SK-N-DZ (cell line): Measurements from ENCODE around the gene LRRC75A.

Experiments
- DNase-seq: peaks from one replicate; pipeline ENCODE4 v3.0.0-alpha.2; 2015; ENCODE audit warnings: low spot score

Gene LRRC75A

GRCh38 chr17:16493531-16494046 is 1.6 kb upstream of the LRRC75A start:
- no peak for DNase-seq

DNA sequence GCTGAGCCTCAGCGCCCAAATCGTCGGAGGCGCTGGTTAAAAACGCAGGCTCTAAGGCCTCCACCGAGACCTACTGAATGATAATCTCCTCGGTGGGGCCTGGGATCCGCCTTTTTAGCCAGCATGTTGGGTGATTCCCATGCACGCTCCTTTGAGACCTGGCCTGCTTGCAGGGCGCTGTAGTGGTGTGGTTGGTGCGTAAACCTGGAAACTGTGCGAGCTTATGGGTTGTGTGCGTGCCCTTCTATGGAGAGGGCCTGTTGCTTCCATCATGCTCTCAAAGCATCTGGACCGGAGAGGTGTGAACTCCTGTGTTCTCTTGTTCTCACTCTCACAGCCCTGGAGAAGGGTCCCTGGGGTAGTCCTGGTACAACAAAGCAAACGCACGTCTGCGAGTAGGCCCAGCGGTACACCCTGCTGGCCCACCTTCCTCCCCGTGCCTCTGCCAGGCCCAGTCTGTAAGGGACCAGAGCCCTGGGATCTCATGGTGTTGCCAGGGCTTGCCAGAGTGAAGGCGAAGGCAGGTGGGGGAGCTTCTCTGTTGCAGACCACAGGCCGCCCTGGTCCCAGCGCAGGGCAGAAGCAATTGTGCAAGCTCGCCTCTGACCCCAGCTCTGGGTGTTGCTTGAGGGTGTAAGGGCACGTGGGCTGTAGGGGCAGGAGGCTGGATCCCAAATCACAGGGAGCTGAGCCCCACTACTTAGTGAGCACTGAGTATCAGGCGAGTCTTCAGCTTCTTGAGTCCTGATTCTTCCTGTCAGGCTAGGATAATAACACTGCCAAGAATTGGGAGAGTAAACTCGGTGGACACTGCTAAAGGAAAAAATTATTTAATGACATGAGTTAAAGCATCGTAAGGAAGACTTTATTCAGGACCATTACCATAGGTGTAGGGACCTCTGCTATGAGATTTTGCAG is 879 bp upstream of the LRRC75A start:
- DNase-seq = no peak

DNA sequence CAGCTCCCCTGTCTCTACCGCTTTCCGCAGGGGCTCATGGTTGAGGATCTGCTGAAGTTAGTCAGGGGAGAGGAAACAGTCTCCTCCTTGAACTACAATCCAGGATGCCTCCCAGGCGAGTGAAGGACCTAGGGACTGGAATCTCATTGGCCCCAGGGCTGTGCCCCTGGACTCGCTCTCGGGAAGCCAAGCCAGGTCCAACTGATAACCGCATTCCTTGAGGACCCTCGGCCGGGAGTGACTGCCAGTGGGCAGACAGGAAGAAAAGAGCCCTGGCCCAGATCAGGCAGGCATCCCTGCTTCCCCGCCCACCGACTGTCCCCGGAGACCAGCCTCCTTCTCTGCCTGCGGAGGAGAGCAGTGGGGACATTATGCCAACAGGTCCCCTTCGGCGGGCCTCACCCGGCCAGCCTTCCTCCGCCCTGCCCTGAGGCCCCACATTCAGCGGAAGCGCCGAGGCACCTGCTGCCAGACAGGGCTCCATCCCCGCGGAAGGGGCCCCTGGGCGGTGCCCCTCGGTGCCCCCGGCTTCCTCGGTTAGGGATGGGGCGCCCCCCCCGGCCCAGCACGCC is 776 bp downstream of the LRRC75A start:
- no peak for DNase-seq

GRCh38 chr17:16489431-16489830 is 2.6 kb downstream of the LRRC75A start:
- no peak for DNase-seq

GRCh38 chr17:16488968-16489337 is 3.0 kb downstream of the LRRC75A start:
- no peak for DNase-seq

- no peak for DNase-seq
Observed at GRCh38 chr17:16488186-16488967, 3.6 kb downstream of the LRRC75A start.

DNA sequence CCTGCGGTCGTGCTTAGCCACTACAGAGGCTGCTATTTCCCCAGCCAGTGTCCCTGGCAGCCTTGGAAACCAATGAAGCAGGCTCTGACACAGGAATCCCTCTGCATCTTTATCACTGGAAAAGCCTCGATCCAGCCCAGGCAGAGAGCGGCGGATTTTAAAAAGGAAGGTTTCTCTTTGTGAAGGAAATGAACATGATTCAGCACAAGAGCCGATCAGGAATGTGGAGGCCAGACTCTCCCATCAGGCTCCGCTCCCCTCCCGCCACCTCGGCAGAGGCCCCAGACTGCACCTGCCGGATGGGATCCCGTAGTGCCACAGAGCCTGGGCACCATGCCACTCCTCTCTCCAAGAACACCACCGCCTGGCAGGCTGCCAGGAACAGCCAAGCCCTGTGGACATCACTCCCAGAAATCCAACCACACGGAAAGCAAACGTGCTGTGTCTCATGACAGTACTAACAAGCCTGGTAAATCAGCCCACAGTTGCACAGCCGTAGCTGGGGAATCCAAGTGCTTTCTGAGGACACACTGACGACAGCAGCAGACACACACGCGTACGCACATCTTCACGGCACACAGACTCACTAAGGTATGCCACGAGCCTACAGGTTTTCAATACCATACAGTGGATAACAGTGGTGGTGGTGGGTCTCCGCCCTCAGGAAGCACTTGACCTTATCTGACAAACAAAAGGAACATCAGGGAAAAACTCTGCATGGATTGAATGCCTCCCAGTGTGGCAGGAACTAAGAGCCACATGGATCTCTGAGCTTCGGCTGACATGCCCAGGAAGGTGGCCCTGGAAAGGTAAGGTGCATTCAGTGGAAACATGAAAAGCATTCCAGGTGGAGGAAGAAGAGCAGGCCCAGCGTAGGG is 5.4 kb downstream of the LRRC75A start:
- no peak for DNase-seq

DNA sequence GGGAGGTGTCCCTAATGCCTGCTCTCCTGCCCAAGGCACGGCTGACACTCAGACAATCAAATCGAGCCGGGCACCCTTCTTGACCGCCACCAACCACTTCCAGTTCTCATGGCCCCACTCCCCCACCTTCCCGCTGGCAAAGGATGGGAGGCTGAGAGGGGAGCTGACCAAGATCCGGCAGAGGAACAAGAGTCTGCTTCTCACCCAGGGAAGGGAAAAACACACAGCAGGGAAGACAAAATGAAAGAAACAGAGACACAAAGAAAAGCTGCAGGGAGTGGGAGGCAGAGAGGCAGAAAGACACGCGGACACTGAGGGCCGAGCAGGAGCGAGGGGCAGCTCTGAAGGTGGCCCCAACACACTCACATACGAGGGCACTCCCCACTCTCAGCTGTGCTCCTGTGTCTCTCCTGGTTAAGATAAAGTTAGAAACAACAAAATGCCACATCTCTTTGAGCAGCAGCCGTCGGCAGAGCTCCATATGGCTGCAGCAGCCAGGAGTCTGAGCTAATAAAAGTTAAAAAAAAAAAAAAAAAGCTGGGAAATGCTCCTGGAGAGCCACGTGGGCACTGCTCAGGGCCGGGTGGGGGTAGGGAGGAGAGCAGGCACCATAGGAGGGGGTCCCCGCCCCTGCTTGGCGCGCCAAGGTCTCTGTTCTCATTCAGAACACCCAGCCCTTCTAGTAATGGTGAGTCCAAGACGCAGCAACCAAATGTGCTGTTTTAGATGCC is 7.4 kb downstream of the LRRC75A start:
- DNase-seq = no peak

GRCh38 chr17:16483021-16483645 is 8.9 kb downstream of the LRRC75A start:
- DNase-seq = no peak

GRCh38 chr17:16482253-16482652 is 9.7 kb downstream of the LRRC75A start:
- no peak for DNase-seq

- no peak for DNase-seq
Observed at GRCh38 chr17:16480995-16481394, 11.0 kb downstream of the LRRC75A start.

DNA sequence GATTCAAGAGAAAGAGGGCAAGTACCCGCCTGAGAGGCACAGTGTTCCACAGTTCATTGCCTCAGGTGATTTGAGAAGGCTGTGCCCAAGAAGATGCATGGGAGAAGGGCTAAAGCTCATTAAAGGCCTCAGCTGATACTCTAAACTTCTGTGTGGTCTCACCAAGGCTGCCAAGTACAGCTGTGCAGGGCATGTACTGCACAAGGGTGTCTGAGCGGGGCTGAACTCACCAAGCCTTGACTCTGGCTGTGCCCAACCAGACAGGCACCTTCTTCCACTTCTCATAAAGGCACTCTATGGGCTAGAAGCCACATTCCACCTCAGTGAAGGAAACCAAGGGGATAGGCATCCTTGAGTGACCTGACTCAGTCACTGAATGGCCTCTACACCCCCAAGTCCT is 12.7 kb downstream of the LRRC75A start:
- DNase-seq = no peak

GRCh38 chr17:16478649-16479048 is 13.3 kb downstream of the LRRC75A start:
- DNase-seq = no peak

DNA sequence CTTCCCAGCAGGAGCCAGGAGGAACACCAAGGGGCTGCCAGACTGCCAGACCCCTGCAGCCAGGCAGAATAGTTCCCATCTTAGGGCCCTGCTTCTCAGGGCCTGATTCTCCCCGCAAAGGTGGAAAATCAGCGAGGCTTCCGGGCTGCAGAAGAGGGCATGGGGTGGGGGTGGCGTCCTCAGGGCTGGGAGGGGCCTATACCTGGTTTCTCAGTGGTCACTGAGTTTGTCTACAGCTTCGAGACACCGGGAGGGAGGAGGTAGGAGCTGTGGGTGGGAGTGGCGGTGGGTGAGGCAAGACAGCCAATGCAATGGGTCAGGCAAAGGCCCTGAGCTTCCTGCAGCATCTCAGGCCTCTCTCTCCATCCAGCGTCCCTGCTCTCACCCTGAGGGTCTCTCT is 14.3 kb downstream of the LRRC75A start:
- no peak for DNase-seq

DNA sequence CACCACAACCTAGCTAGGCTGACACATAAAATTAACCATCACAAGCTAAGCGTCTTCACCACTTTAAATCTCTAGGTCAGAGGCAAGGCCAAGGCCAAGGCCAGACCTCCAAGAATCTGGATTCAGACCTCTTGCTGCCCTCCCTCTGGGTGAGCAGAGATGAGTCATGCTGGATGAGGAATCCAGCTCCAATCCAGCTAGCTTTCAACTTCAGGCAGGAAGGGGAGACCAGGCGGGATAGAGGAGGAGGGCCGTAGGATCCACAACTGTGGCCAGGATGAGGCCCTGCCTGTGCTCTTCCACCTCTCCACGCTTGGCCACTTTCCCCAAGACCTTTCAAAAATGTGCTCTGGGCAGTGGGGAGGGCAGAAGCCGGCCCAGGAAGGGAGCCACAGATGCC is 14.7 kb downstream of the LRRC75A start:
- no peak for DNase-seq

- no peak for DNase-seq
Observed at GRCh38 chr17:16475179-16475704, 16.8 kb downstream of the LRRC75A start.

DNA sequence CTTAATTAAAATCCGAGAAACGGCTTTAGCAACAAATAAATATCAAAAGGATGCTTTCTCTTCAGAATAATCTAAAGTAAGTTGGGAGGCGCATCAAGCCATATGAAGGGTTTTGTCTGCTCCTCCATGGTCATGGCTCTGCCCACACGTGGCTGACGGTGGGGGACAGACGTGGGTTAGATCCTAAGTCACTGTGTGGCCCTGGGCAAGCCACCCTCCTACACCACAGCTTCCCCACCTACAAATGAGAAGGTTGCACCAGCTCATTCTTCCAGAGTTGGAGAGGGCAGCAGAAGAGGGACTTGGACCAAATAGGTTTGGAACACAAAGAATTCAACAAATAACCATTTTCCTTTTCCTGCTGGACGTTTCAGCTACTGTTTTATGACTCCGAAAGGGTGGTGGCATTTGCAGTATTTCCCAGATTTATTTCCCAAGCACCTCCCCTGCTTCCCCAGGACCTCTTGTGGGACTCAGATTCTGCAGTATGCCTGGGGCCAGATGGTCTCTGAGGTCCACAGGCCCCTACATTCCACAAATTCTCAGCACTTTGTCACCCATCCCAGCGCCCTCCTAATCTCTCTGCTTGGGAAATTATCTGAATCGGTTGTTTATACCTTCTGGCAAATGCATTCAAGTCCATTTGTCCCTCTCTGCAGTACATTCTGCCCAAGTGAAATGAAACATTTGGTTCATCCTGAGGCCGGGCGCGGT is 17.8 kb downstream of the LRRC75A start:
- no peak for DNase-seq

DNA sequence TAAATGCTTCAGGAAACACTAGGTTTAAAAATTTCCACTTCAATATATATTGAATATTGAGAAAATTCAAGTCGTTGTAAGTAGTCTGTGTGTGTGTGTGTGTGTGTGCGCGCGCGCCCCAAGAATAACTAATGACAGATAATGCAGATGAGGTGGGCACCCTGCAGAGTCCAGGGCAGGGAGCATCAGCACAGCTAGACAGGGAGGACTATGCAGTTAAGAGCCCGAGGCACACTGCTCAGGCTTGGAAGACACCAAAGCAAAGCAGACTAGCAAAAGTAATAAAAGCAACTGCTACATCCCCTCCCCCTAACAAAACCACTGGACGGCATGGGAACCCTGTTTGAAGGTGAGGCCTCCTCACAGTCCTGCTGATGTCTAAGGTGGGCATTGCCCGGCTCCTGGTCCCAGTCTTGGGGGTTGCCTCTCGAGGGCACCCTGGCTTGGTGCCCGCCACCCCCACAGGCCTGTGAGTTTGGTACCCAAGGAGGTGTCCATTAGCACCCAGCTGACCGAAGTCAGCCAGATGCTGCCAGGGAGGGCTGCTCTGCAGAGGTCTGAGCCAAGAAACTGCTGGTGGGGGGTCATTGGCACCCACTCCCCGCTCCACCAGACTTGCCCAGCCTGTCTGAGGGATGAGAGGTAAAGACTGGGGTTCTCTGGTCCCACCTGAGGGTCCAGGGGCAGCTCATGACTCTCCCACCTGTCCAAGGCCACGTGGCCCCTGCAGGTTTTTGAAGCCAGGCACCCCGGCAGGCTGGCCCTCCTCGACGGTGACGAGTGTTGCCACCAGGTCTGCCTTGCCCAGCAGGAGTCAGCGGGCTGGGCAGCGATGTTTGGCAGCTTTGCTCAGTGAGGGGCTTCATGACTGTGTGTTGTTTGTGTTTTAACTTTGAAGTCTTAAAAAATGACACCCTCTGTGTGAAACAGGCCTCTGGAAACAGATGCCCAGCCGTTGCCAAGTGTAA is 18.7 kb downstream of the LRRC75A start:
- DNase-seq = no peak
